Calu3 (cell line): ENCODE data around the gene ANXA8. TPM values are rescaled to one million over a fixed set of nuclear protein-coding genes. Genes with fewer than 3 reads are reported as not detected.

Experiments used
- BruUV-seq: library from RNA; stranded (reverse); fragments of 400-500 nt; replicated peaks from 2 replicates; lab custom pipeline; 2021; lab: Mats Ljungman, UMichigan
- CTCF ChIA-PET: fragments of 300-600 bp; sonication (Branson Sonifier 250); formaldehyde crosslinking; loops from one replicate; lab custom pipeline; 2022; ENCODE audit warnings: antibody characterized with exemption; lab: Charles Lee
- DNase-seq: peaks from one replicate; pipeline ENCODE4 v3.0.0; 2022
- H3K27ac Mint-ChIP-seq: one replicate; pipeline ENCODE4 v1.8.0; 2022; ENCODE audit warnings: mixed read lengths; ENCODE audit not compliant: unreplicated experiment
- H3K27me3 Mint-ChIP-seq: one replicate; pipeline ENCODE4 v1.8.0; 2022; ENCODE audit warnings: mixed read lengths; ENCODE audit not compliant: unreplicated experiment
- H3K36me3 Mint-ChIP-seq: one replicate; pipeline ENCODE4 v1.8.0; 2022; ENCODE audit warnings: mild to moderate bottlenecking, moderate library complexity, mixed read lengths; ENCODE audit not compliant: insufficient read depth, unreplicated experiment
- H3K4me1 Mint-ChIP-seq: one replicate; pipeline ENCODE4 v1.8.0; 2022; ENCODE audit warnings: mild to moderate bottlenecking, low read depth, mixed read lengths; ENCODE audit not compliant: unreplicated experiment
- H3K4me3 Mint-ChIP-seq: one replicate; pipeline ENCODE4 v1.8.0; 2022; ENCODE audit warnings: mild to moderate bottlenecking, low read depth, moderate library complexity, mixed read lengths; ENCODE audit not compliant: unreplicated experiment
- H3K9me3 Mint-ChIP-seq: one replicate; pipeline ENCODE4 v1.8.0; 2022; ENCODE audit warnings: low read depth, mixed read lengths; ENCODE audit not compliant: unreplicated experiment
- intact Hi-C: fragments of 100-400 bp; cut with micrococcal nuclease; formaldehyde crosslinking; loops from one replicate; pipeline ENCODE4 v1.10.0; 2022; ENCODE audit not compliant: unreplicated experiment
- total RNA-seq: library from RNA; stranded (reverse); gene quantifications from 2 replicates; pipeline ENCODE4 v1.2.3, GENCODE V29; 2022
- TF ChIP-seq, protein P1 (sequence below): fragments of 200-600 bp; IDR thresholded peaks from one replicate; pipeline ENCODE4 v1.8.0; 2022; ENCODE audit warnings: antibody characterized with exemption; ENCODE audit not compliant: unreplicated experiment

Gene ANXA8
- total RNA-seq, 1 experiment from 2014 or later: 1.1 TPM

DNA sequence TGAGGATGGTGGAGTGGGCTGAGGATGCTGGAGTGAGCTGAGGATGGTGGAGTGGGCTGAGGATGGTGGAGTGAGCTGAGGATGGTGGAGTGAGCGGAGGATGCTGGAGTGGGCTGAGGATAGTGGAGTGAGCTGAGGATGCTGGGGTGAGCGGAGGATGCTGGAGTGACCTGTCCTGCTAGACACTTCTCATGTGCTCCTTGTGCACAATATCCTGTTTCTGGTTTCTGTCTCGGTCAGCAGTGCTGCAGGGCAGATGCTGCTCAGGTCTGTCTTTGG is 29.2 kb downstream of the ANXA8 start:
- TF ChIP-seq, protein P1, sequence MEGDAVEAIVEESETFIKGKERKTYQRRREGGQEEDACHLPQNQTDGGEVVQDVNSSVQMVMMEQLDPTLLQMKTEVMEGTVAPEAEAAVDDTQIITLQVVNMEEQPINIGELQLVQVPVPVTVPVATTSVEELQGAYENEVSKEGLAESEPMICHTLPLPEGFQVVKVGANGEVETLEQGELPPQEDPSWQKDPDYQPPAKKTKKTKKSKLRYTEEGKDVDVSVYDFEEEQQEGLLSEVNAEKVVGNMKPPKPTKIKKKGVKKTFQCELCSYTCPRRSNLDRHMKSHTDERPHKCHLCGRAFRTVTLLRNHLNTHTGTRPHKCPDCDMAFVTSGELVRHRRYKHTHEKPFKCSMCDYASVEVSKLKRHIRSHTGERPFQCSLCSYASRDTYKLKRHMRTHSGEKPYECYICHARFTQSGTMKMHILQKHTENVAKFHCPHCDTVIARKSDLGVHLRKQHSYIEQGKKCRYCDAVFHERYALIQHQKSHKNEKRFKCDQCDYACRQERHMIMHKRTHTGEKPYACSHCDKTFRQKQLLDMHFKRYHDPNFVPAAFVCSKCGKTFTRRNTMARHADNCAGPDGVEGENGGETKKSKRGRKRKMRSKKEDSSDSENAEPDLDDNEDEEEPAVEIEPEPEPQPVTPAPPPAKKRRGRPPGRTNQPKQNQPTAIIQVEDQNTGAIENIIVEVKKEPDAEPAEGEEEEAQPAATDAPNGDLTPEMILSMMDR: no peak
- Mint-ChIP-seq H3K36me3 (peaks cover 6% of the 10 kb centered on the region), H3K27me3 (peaks cover 31% of the 10 kb centered on the region), H3K4me3 (no peak overlapping the region), H3K4me1 (peaks cover 20% of the 10 kb centered on the region), H3K27ac (no peak overlapping the region), H3K9me3 (peaks cover 2% of the 10 kb centered on the region)
- intact Hi-C loops: no loop called here
- DNase-seq: no peak
- BruUV-seq: no TSS peak
- CTCF ChIA-PET: no interaction called here

DNA sequence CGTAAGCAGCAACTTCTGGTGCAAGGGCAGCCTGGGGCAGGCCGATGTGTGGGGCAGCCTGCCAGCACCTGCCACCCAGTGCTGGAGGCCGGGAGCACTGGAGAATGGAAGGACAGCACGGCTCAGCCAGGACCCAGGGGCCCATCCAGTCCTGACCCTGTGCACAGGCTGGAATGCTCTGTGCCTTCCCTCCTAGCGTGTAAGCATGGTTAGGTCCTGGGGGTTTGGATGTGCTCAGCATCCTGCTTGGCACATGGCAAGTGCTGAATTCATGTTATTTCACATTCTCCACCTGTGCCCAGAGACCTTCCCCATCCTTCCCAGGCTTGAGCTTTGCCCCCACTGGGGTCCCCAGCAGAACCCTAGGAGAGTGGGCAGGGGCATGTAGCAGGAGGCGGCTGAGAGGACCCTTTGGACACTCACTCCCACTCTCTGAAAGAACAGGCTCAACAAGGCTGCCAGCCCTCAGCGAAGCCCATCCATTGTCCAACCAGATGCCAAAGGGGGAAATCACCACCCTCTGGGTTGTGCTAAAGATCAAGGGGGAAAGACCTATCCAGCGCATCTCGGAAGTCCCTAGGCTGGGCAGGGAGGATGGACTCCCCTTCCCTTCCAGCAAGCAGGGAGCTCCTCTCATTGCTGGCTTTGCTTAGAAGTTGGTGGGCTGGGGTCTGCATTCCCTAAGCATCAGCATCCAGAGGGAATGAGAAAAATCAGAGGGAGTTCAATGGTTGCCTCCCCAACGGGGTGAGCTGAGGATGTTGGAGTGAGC is 29.7 kb downstream of the ANXA8 start:
- no peak overlapping the region for H3K27ac Mint-ChIP-seq
- H3K36me3 Mint-ChIP-seq: peaks cover 6% of the 10 kb centered on the region
- CTCF ChIA-PET: no interaction called here
- H3K4me1 Mint-ChIP-seq: peaks cover 16% of the 10 kb centered on the region
- intact Hi-C loops: no loop called here
- BruUV-seq: no TSS peak
- H3K27me3 Mint-ChIP-seq: peaks cover 31% of the 10 kb centered on the region
- DNase-seq: no peak
- TF ChIP-seq, protein P1: no peak
- H3K4me3 Mint-ChIP-seq: no peak overlapping the region
- H3K9me3 Mint-ChIP-seq: peaks cover 2% of the 10 kb centered on the region

DNA sequence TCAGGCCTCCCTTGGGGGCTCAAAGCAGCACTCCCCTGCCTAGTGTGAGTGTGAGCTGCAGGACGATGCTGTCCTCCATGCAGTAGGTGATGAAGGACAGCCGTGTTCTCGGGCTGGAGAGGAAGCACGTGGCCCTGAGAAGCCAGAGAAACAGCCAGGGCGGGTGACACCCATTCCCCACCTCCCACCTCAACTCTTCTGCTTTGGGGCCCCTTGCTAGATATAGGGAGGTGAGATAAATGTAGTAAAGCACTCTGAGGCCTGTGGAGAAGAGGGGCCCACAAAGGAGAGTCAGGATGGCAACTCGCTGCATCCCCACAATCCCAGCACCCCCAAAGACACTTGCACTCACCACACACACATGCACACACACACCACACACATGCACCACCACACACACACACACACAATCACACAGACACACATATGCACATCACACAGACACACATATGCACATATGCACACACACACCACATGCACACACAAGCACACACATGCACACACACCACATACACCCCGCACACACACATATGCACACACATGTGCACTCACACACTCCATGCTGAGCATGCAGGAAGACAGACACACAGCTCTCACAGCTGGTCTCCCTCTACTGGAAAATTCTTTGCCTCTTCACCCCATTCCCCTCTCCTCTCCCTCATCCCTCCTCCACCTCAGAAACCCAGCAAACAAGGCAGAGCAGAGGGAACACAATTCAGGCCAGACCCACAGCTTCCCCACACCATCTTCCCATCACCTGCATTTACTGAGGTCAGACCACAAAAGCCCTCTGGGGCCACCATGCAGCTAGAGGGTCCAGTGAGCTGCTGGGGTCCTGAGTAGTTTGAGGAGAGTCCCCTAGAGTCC is 30.5 kb downstream of the ANXA8 start:
- intact Hi-C loops: no loop called here
- CTCF ChIA-PET: no interaction called here

DNA sequence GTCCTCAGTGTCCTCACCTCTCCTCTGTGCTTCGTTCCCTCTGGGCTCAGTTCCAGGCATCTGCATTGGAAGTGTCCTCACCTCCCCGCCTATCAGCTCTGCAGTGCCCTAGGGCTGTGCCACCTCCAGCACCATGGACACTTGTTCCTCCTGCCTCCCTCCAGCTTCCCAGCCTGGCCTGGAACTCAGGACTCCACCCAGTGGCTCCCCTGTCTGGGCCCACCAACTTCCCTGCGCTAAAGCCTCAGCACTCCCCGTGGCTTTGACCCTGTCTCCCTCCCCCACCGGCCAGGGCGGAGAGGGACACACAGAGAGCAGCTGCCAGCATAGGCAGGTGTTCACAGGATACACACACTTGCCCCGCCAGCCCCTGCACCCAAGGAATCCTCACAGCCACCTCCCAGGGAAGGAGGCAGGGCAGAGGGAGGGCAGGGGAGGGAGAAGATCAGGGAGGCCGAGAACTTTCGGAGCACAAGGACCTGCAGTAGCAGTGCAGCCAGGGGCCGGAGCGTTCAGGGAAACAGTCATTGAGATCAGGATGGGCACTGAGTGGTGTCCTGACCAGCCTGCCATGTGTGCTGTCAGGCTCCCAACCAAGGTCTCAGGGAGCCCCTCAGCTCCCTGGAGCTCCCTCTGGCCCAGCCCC is 31.3 kb downstream of the ANXA8 start:
- DNase-seq: no peak
- no peak overlapping the region for H3K4me3 Mint-ChIP-seq
- no peaks in the 10 kb centered on the region for H3K9me3 Mint-ChIP-seq
- CTCF ChIA-PET: no interaction called here
- TF ChIP-seq, protein P1: no peak
- H3K27me3 Mint-ChIP-seq: peaks cover 31% of the 10 kb centered on the region
- intact Hi-C loops: no loop called here
- H3K4me1 Mint-ChIP-seq: peaks cover under 1% of the 10 kb centered on the region
- no TSS peak for BruUV-seq
- H3K27ac Mint-ChIP-seq: no peak overlapping the region
- H3K36me3 Mint-ChIP-seq: no peaks in the 10 kb centered on the region

More for the DNA sequence above, 30.5 kb downstream of the ANXA8 start:
- TF ChIP-seq, protein P1: no peak
- Mint-ChIP-seq H3K36me3 (no peaks in the 10 kb centered on the region), H3K4me1 (peaks cover 8% of the 10 kb centered on the region), H3K4me3 (no peak overlapping the region), H3K27ac (no peak overlapping the region), H3K9me3 (peaks cover 2% of the 10 kb centered on the region), H3K27me3 (peaks cover 31% of the 10 kb centered on the region)
- DNase-seq: no peak
- BruUV-seq: no TSS peak
